Measurements from ENCODE around the gene CHTF18. TPM values are rescaled to one million over a fixed set of nuclear protein-coding genes. Genes with fewer than 3 reads are reported as not detected.
A peak's percentile ranks its signal among the peaks of the same experiment; 100 is the strongest.
"Not testable (repeated sequence)": the region's sequence is repeated elsewhere in the genome, so short reads cannot be mapped to it uniquely, and the experiment has no call there.

CHTF18 gene
- total and polyA plus RNA-seq, 9 of the 15 experiments (the other 6 are each of a cell fraction or from before 2014, with no cell fraction given) = 2.5 to 123 (median 17.0) TPM

- peak; percentile 93 for TF ChIP-seq ZNF324 (CRISPR knock-in tag; IDR thresholded peaks at IDR 0.05)
- peaks cover 12 to 53% of the 10 kb centered on the region in 2 experiments; a peak in 4 of 5 replicates for H3K27me3 ChIP-seq (ENCODE audit: control insufficient read depth in 2 of 2, insufficient read depth in 2 of 2, low read length in 2 of 2)
- ATAC-seq; H4K20me1 ChIP-seq (replicated peaks; ENCODE audit: control insufficient read depth, insufficient read depth, low read length); H3K9ac ChIP-seq (ENCODE audit: insufficient read depth in 1 of 2, low read depth in 2 of 2, low read length in 2 of 2); H2AFZ ChIP-seq (ENCODE audit: low read depth, low read length); H3K4me3 ChIP-seq; FAIRE-seq; H3K9me3 ChIP-seq (replicated peaks; ENCODE audit: control insufficient read depth, insufficient read depth, low read depth, low read length); in situ Hi-C loops (cut with MboI); H3K27ac ChIP-seq (ENCODE audit: extremely low read depth, low read depth, low read length); H3K9me1 ChIP-seq (ENCODE audit: control insufficient read depth, insufficient read depth, low read length); H3K4me2 ChIP-seq (ENCODE audit: insufficient read depth, low read length); H3K36me3 ChIP-seq (ENCODE audit: control insufficient read depth, insufficient read depth, low read length); BruUV-seq (replicated peaks); CTCF ChIA-PET (ENCODE audit: low intra/inter-chr PET ratio); intact Hi-C loops (cut with micrococcal nuclease); POLR2A ChIA-PET; DNase-seq (ENCODE audit: extremely low read depth in 1 of 4, low spot score in 3 of 4); H3K79me2 ChIP-seq (ENCODE audit: control insufficient read depth, insufficient read depth, low read length): not testable (repeated sequence)
- 11% methylated on average over 3 of the region's 3 CpGs for WGBS (ENCODE audit: insufficient coverage, low coverage, missing lambda C conversion rate)
- H3K4me1 ChIP-seq (replicated peaks in 1 of 2; ENCODE audit: control insufficient read depth in 2 of 2, insufficient read depth in 2 of 2, low read length in 2 of 2) = peaks cover 0 to 27% of the 10 kb centered on the region in 2 experiments; a peak in 2 of 5 replicates
Measured at GRCh38 chr16:836822-837221, 48.4 kb downstream of the CHTF18 start.

- H3K9me1 ChIP-seq (ENCODE audit: control insufficient read depth, insufficient read depth, low read length) = no peaks in the 10 kb centered on the region
- ATAC-seq (no peak), DNase-seq (ENCODE audit: extremely low read depth in 1 of 4, low spot score in 3 of 4) (no peak), FAIRE-seq (no peak)
- no peak overlapping the region for H3K4me2 ChIP-seq (ENCODE audit: insufficient read depth, low read length)
- no peaks in the 10 kb centered on the region for H4K20me1 ChIP-seq (replicated peaks; ENCODE audit: control insufficient read depth, insufficient read depth, low read length)
- intact Hi-C loops (cut with micrococcal nuclease) (no loop called here), in situ Hi-C loops (cut with MboI) (no loop called here)
- 7% methylated on average over 11 of the region's 14 CpGs for WGBS (ENCODE audit: insufficient coverage, low coverage, missing lambda C conversion rate)
- no peaks in the 10 kb centered on the region for H3K79me2 ChIP-seq (ENCODE audit: control insufficient read depth, insufficient read depth, low read length)
- H2AFZ ChIP-seq (ENCODE audit: low read depth, low read length) = no peak overlapping the region
- peaks cover 1% of the 10 kb centered on the region; the same call in 1 of the 2 replicates for H3K9me3 ChIP-seq (replicated peaks; ENCODE audit: control insufficient read depth, insufficient read depth, low read depth, low read length)
- peaks cover 13 to 60% of the 10 kb centered on the region in 2 experiments; a peak in 4 of 5 replicates for H3K27me3 ChIP-seq (ENCODE audit: control insufficient read depth in 2 of 2, insufficient read depth in 2 of 2, low read length in 2 of 2)
- H3K9ac ChIP-seq (ENCODE audit: insufficient read depth in 1 of 2, low read depth in 2 of 2, low read length in 2 of 2) = no peak overlapping the region
- H3K4me3 ChIP-seq = no peak overlapping the region
- ChIA-PET CTCF (ENCODE audit: low intra/inter-chr PET ratio) (no interaction called here), POLR2A (no interaction called here)
- no peak overlapping the region for H3K27ac ChIP-seq (ENCODE audit: extremely low read depth, low read depth, low read length)
- no peaks in the 10 kb centered on the region for H3K36me3 ChIP-seq (ENCODE audit: control insufficient read depth, insufficient read depth, low read length)
- no peak for TF ChIP-seq CBFA2T3 (IDR thresholded peaks at IDR 0.05)
- TF ChIP-seq NR2C1 (IDR thresholded peaks at IDR 0.05) = no peak
- no peak for TF ChIP-seq NR2C1 (tag; IDR thresholded peaks at IDR 0.05)
- no peak for TF ChIP-seq SMAD3 (CRISPR knock-in tag; conservative IDR thresholded peaks at IDR 0.05)
- TF ChIP-seq KAT2B (IDR thresholded peaks at IDR 0.05; ENCODE audit: low read depth, low read length) = no peak
- no peak for TF ChIP-seq ETS1 (conservative IDR thresholded peaks at IDR 0.05; ENCODE audit: control insufficient read depth, low read depth, low read length)
- TF ChIP-seq ZFX (CRISPR knock-in tag; IDR thresholded peaks at IDR 0.05) = no peak
- BruUV-seq (replicated peaks) = no TSS peak
- peaks cover 0 to 39% of the 10 kb centered on the region in 2 experiments; a peak in 2 of 5 replicates for H3K4me1 ChIP-seq (replicated peaks in 1 of 2; ENCODE audit: control insufficient read depth in 2 of 2, insufficient read depth in 2 of 2, low read length in 2 of 2)
Measured at GRCh38 chr16:838741-839140, 50.3 kb downstream of the CHTF18 start.
